Measurements from ENCODE around the gene ARPC4. TPM values are rescaled to one million over a fixed set of nuclear protein-coding genes. Genes with fewer than 3 reads are reported as not detected.

The ARPC4 gene
- polyA plus RNA-seq, 2 of the 4 experiments (the other 2 are of a cell fraction) = 140 to 298 TPM

DNA sequence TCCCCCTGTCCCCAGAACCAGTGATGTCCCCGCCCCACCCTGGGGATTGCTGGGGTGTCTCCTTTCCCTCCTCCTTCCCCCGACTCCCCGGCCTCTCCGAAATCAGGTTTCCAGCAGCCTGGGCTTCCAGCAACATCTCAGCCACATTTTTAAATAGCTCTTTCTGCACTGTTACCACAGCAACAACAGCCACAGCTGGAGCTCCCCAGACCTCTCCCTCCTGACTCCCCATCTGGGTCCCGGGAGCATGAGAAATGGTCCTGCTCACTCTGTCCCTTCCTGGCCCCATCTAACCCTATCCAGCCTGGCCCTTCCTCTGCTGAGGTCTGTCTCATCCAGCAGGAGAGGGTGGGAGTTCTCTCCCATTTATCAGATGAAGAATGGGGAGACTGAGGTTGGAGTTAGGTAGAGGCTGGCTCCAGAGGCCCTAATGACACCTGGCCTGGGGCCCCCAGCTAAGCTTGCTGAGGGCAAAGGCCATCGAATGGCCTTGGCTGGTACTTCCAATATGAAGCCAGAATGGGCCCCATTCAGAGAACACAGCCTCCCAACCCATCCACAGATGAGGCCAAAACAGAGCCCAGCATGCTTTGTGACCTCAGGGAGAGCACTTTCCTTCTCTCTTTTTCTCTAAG lies 24.6 kb upstream of the ARPC4 start:
- CTCF ChIA-PET = interaction anchor here (1.1 to 2.7 kb wide), 4 partner anchors 9 to 178 kb away, joined by 3 to 20 read pairs (median 4); no protein-coding TSS in a partner anchor
- no peak for ATAC-seq
- POLR2A ChIA-PET = interaction anchor here (1.5 kb wide), 1 partner anchor 25 kb away, joined by 3 read pairs; the partner anchor contains the start of genes ARPC4 and TADA3
- TF ChIP-seq, protein P1, sequence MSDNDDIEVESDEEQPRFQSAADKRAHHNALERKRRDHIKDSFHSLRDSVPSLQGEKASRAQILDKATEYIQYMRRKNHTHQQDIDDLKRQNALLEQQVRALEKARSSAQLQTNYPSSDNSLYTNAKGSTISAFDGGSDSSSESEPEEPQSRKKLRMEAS (IDR thresholded peaks at IDR 0.05) = no peak
- TF ChIP-seq ZNF302 (CRISPR knock-in tag; IDR thresholded peaks at IDR 0.05) = no peak
- no peak for TF ChIP-seq KDM1A (IDR thresholded peaks at IDR 0.05; ENCODE audit: low read depth)
- TF ChIP-seq NR3C1 (IDR thresholded peaks at IDR 0.05) = no peak
- no peak for TF ChIP-seq RCOR1 (IDR thresholded peaks at IDR 0.05; ENCODE audit: low read depth, low read length)
- no peak for TF ChIP-seq BHLHE40 (IDR thresholded peaks at IDR 0.05; ENCODE audit: low read depth, low read length)
- no peak for TF ChIP-seq HOXA7 (CRISPR knock-in tag; IDR thresholded peaks at IDR 0.05)
- TF ChIP-seq ZFP36 (IDR thresholded peaks at IDR 0.05; ENCODE audit: borderline replicate concordance, partially characterized antibody) = no peak
- no peak for TF ChIP-seq NFE2L2 (conservative IDR thresholded peaks at IDR 0.05; ENCODE audit: low read length)
- no peak for TF ChIP-seq TFCP2L1 (CRISPR knock-in tag; IDR thresholded peaks at IDR 0.05)
- TF ChIP-seq CEBPB (IDR thresholded peaks at IDR 0.05) = no peak
- TF ChIP-seq, protein P2, sequence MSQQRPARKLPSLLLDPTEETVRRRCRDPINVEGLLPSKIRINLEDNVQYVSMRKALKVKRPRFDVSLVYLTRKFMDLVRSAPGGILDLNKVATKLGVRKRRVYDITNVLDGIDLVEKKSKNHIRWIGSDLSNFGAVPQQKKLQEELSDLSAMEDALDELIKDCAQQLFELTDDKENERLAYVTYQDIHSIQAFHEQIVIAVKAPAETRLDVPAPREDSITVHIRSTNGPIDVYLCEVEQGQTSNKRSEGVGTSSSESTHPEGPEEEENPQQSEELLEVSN (IDR thresholded peaks at IDR 0.05; ENCODE audit: borderline replicate concordance, low read depth) = no peak
- TF ChIP-seq CHD2 (IDR thresholded peaks at IDR 0.05; ENCODE audit: low read length, partially characterized antibody) = no peak
- no peak for TF ChIP-seq POLR2A (IDR thresholded peaks at IDR 0.05; ENCODE audit: low read length)
- H3K4me1 ChIP-seq = peaks cover 27% of the 10 kb centered on the region
- FAIRE-seq = no peak
- H3K4me2 ChIP-seq = peak overlapping the region; percentile 98; the same call in 2 of the 3 replicates
- WGBS (ENCODE audit: missing lambda C conversion rate) = 88% methylated on average over 6 of the region's 6 CpGs
- H3K27ac ChIP-seq = peak overlapping the region in 1 of 2 experiments; percentile 95; a peak in 3 of 6 replicates
- DNase-seq (ENCODE audit: low read depth in 1 of 2, low spot score in 1 of 2) = no peak
- no peak overlapping the region for H3K4me3 ChIP-seq
- no peaks in the 10 kb centered on the region for H3K9me3 ChIP-seq

- WGBS (ENCODE audit: missing lambda C conversion rate) = 91% methylated on average over 5 of the region's 5 CpGs
- POLR2A ChIA-PET = interaction anchor here (1.5 kb wide), 1 partner anchor 24 kb away, joined by 3 read pairs; the partner anchor contains the start of genes ARPC4 and TADA3
- Histone ChIP-seq H3K4me1 (peaks cover 27% of the 10 kb centered on the region), H3K9me3 (no peaks in the 10 kb centered on the region), H3K4me3 (peak overlapping the region; percentile 74), H3K27ac (peak overlapping the region; percentile 92 to 95), H3K4me2 (peak overlapping the region; percentile 98)
- peak; percentile 5; a peak in 2 of 6 replicates for ATAC-seq
- no peak for TF ChIP-seq TP53 (CRISPR knock-in tag; IDR thresholded peaks at IDR 0.05)
- TF ChIP-seq, protein P3, sequence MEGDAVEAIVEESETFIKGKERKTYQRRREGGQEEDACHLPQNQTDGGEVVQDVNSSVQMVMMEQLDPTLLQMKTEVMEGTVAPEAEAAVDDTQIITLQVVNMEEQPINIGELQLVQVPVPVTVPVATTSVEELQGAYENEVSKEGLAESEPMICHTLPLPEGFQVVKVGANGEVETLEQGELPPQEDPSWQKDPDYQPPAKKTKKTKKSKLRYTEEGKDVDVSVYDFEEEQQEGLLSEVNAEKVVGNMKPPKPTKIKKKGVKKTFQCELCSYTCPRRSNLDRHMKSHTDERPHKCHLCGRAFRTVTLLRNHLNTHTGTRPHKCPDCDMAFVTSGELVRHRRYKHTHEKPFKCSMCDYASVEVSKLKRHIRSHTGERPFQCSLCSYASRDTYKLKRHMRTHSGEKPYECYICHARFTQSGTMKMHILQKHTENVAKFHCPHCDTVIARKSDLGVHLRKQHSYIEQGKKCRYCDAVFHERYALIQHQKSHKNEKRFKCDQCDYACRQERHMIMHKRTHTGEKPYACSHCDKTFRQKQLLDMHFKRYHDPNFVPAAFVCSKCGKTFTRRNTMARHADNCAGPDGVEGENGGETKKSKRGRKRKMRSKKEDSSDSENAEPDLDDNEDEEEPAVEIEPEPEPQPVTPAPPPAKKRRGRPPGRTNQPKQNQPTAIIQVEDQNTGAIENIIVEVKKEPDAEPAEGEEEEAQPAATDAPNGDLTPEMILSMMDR (IDR thresholded peaks at IDR 0.05) = no peak
- no peak for TF ChIP-seq HES2 (IDR thresholded peaks at IDR 0.05)
- TF ChIP-seq EHF (CRISPR knock-in tag; IDR thresholded peaks at IDR 0.05) = no peak
- no peak for TF ChIP-seq JUN (IDR thresholded peaks at IDR 0.05)
- no peak for TF ChIP-seq GATA3 (IDR thresholded peaks at IDR 0.05; ENCODE audit: borderline replicate concordance)
- TF ChIP-seq SMC3 (IDR thresholded peaks at IDR 0.05) = no peak
- no peak for TF ChIP-seq JUNB (IDR thresholded peaks at IDR 0.05)
- TF ChIP-seq, protein P4, sequence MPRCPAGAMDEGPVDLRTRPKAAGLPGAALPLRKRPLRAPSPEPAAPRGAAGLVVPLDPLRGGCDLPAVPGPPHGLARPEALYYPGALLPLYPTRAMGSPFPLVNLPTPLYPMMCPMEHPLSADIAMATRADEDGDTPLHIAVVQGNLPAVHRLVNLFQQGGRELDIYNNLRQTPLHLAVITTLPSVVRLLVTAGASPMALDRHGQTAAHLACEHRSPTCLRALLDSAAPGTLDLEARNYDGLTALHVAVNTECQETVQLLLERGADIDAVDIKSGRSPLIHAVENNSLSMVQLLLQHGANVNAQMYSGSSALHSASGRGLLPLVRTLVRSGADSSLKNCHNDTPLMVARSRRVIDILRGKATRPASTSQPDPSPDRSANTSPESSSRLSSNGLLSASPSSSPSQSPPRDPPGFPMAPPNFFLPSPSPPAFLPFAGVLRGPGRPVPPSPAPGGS (IDR thresholded peaks at IDR 0.05) = no peak
- no peak for TF ChIP-seq MAZ (IDR thresholded peaks at IDR 0.05; ENCODE audit: borderline replicate concordance, low read depth, low read length)
- TF ChIP-seq HOXA7 (CRISPR knock-in tag; IDR thresholded peaks at IDR 0.05) = no peak
- TF ChIP-seq ZNF302 (CRISPR knock-in tag; IDR thresholded peaks at IDR 0.05) = no peak
- TF ChIP-seq, protein P5, sequence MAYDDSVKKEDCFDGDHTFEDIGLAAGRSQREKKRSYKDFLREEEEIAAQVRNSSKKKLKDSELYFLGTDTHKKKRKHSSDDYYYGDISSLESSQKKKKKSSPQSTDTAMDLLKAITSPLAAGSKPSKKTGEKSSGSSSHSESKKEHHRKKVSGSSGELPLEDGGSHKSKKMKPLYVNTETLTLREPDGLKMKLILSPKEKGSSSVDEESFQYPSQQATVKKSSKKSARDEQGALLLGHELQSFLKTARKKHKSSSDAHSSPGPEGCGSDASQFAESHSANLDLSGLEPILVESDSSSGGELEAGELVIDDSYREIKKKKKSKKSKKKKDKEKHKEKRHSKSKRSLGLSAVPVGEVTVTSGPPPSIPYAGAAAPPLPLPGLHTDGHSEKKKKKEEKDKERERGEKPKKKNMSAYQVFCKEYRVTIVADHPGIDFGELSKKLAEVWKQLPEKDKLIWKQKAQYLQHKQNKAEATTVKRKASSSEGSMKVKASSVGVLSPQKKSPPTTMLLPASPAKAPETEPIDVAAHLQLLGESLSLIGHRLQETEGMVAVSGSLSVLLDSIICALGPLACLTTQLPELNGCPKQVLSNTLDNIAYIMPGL (CRISPR knock-in tag; IDR thresholded peaks at IDR 0.05; ENCODE audit: borderline replicate concordance) = no peak
- no peak for TF ChIP-seq ZC3H11A (IDR thresholded peaks at IDR 0.05)
- no peak for TF ChIP-seq ZSCAN20 (CRISPR knock-in tag; IDR thresholded peaks at IDR 0.05)
- TF ChIP-seq RNF2 (IDR thresholded peaks at IDR 0.05; ENCODE audit: borderline replicate concordance, low read depth) = no peak
- no peak for FAIRE-seq
- DNase-seq (ENCODE audit: low read depth in 1 of 2, low spot score in 1 of 2) = no peak
- CTCF ChIA-PET = interaction anchor here (1.1 to 2.7 kb wide), 3 partner anchors 10 to 177 kb away, joined by 3 to 20 read pairs (median 5); no protein-coding TSS in a partner anchor
Observed at GRCh38 chr3:9769012-9769411, 23.9 kb upstream of the ARPC4 start.

All from A549 (cell line).